ENCODE measurements around the gene ZNF579. TPM values are rescaled to one million over a fixed set of nuclear protein-coding genes. Genes with fewer than 3 reads are reported as not detected.

ZNF579 gene
- total RNA-seq, result 6.9 and 7.4 TPM in 2 replicates

GRCh38 chr19:55580628-55581144, at the start of gene ZNF579:
Gene ZNF579, minus strand, starts transcription at chr19:55580848. Its CDS starts 1,209 bp downstream, at chr19:55579639.
- Histone ChIP-seq H3K27ac (ENCODE audit: low read depth, low read length) (peak within 1 kb of the TSS; percentile 70), H3K4me3 (ENCODE audit: insufficient read depth, low read length) (peak within 1 kb of the TSS; percentile 93), H3K79me2 (ENCODE audit: insufficient read depth, low read length) (peaks cover 23% of the 10 kb centered on the region), H3K27me3 (ENCODE audit: insufficient read depth, low read length) (no peaks in the 10 kb centered on the region), H2AFZ (ENCODE audit: low read length) (peak within 1 kb of the TSS; percentile 92), H3K4me1 (ENCODE audit: insufficient read depth, low read length) (peaks cover 11% of the 10 kb centered on the region), H4K20me1 (ENCODE audit: insufficient read depth, low read length) (no peaks in the 10 kb centered on the region), H3K36me3 (ENCODE audit: insufficient read depth, low read length) (peaks cover 10% of the 10 kb centered on the region), H3K4me2 (ENCODE audit: insufficient read depth, low read length) (peak within 1 kb of the TSS; percentile 90), H3K9me3 (ENCODE audit: low read depth, low read length) (no peaks in the 10 kb centered on the region)
- peak; percentile 99 for DNase-seq (ENCODE audit: insufficient read length, low spot score, missing footprints)
- no peak for TF ChIP-seq CTCF (IDR thresholded peaks at IDR 0.05; ENCODE audit: extremely low read depth, low read depth, low read length)

GRCh38 chr19:55626350-55626749, 45.7 kb upstream of the ZNF579 start:
- no peak for DNase-seq (ENCODE audit: insufficient read length, low spot score, missing footprints)
- Histone ChIP-seq H3K4me2 (ENCODE audit: insufficient read depth, low read length) (no peak overlapping the region), H3K4me3 (ENCODE audit: insufficient read depth, low read length) (no peak overlapping the region)

GRCh38 chr19:55625004-55625326, 44.3 kb upstream of the ZNF579 start:
- Histone ChIP-seq H4K20me1 (ENCODE audit: insufficient read depth, low read length) (peaks cover 7% of the 10 kb centered on the region), H3K36me3 (ENCODE audit: insufficient read depth, low read length) (peaks cover 4% of the 10 kb centered on the region), H3K27me3 (ENCODE audit: insufficient read depth, low read length) (no peaks in the 10 kb centered on the region), H3K4me2 (ENCODE audit: insufficient read depth, low read length) (peak overlapping the region; percentile 97), H2AFZ (ENCODE audit: low read length) (peak overlapping the region; percentile 98), H3K9me3 (ENCODE audit: low read depth, low read length) (no peaks in the 10 kb centered on the region), H3K4me3 (ENCODE audit: insufficient read depth, low read length) (peak overlapping the region; percentile 85), H3K4me1 (ENCODE audit: insufficient read depth, low read length) (peaks cover 4% of the 10 kb centered on the region), H3K79me2 (ENCODE audit: insufficient read depth, low read length) (peaks cover 4% of the 10 kb centered on the region), H3K27ac (ENCODE audit: low read depth, low read length) (peak overlapping the region; percentile 78)
- no peak for TF ChIP-seq CTCF (IDR thresholded peaks at IDR 0.05; ENCODE audit: extremely low read depth, low read depth, low read length)
- DNase-seq (ENCODE audit: insufficient read length, low spot score, missing footprints), result peak; percentile 18

More at GRCh38 chr19:55626350-55626749, 45.7 kb upstream of the ZNF579 start:
- no peak overlapping the region for H2AFZ ChIP-seq (ENCODE audit: low read length)
- peaks cover 4% of the 10 kb centered on the region for H3K4me1 ChIP-seq (ENCODE audit: insufficient read depth, low read length)
- peaks cover 5% of the 10 kb centered on the region for H4K20me1 ChIP-seq (ENCODE audit: insufficient read depth, low read length)
- H3K36me3 ChIP-seq (ENCODE audit: insufficient read depth, low read length), result no peaks in the 10 kb centered on the region
- peaks cover 4% of the 10 kb centered on the region for H3K79me2 ChIP-seq (ENCODE audit: insufficient read depth, low read length)
- no peak for TF ChIP-seq CTCF (IDR thresholded peaks at IDR 0.05; ENCODE audit: extremely low read depth, low read depth, low read length)
- no peaks in the 10 kb centered on the region for H3K9me3 ChIP-seq (ENCODE audit: low read depth, low read length)
- H3K27ac ChIP-seq (ENCODE audit: low read depth, low read length), result no peak overlapping the region
- H3K27me3 ChIP-seq (ENCODE audit: insufficient read depth, low read length), result no peaks in the 10 kb centered on the region

- Histone ChIP-seq H3K27me3 (ENCODE audit: insufficient read depth, low read length) (no peaks in the 10 kb centered on the region), H3K36me3 (ENCODE audit: insufficient read depth, low read length) (peaks cover 4% of the 10 kb centered on the region), H3K79me2 (ENCODE audit: insufficient read depth, low read length) (peaks cover 4% of the 10 kb centered on the region), H2AFZ (ENCODE audit: low read length) (peak within 1 kb of the TSS; percentile 98), H4K20me1 (ENCODE audit: insufficient read depth, low read length) (peaks cover 7% of the 10 kb centered on the region), H3K4me2 (ENCODE audit: insufficient read depth, low read length) (peak within 1 kb of the TSS; percentile 97), H3K4me3 (ENCODE audit: insufficient read depth, low read length) (peak within 1 kb of the TSS; percentile 85), H3K9me3 (ENCODE audit: low read depth, low read length) (no peaks in the 10 kb centered on the region), H3K4me1 (ENCODE audit: insufficient read depth, low read length) (peaks cover 4% of the 10 kb centered on the region), H3K27ac (ENCODE audit: low read depth, low read length) (peak within 1 kb of the TSS; percentile 78)
- peak; percentile 99 for DNase-seq (ENCODE audit: insufficient read length, low spot score, missing footprints)
- no peak for TF ChIP-seq CTCF (IDR thresholded peaks at IDR 0.05; ENCODE audit: extremely low read depth, low read depth, low read length)
Observed at GRCh38 chr19:55624109-55625003, 43.7 kb upstream of the ZNF579 start, which contains the start of gene ZNF784. Gene ZNF784, minus strand, starts transcription at chr19:55624566. Its CDS starts 5 bp downstream, at chr19:55624561.

All from osteoblast (primary cell).